Suprapubic skin (tissue), 4 donors: ENCODE data around the gene DMXL2. TPM values are rescaled to one million over a fixed set of nuclear protein-coding genes. Genes with fewer than 3 reads are reported as not detected.

Experiments
- DNase-seq, 2 donors: peaks; one replicate each; pipeline ENCODE4 v3.0.0-alpha.2; 2019; ENCODE audit warnings: low spot score in 2 of 2
- H3K27ac ChIP-seq: fragments of 200-600 bp; sonication (generic); one replicate; pipeline ENCODE4 v1.5.1; 2019
- H3K27me3 ChIP-seq: fragments of 200-600 bp; sonication (generic); one replicate; pipeline ENCODE4 v1.5.1; 2019
- H3K36me3 ChIP-seq: fragments of 200-600 bp; sonication (generic); one replicate; pipeline ENCODE4 v1.5.1; 2019
- H3K4me1 ChIP-seq: fragments of 200-600 bp; sonication (generic); one replicate; pipeline ENCODE4 v1.5.1; 2019
- H3K4me3 ChIP-seq: fragments of 200-600 bp; sonication (generic); one replicate; pipeline ENCODE4 v1.5.1; 2019; ENCODE audit warnings: mild to moderate bottlenecking
- H3K9me3 ChIP-seq: fragments of 200-600 bp; sonication (generic); one replicate; pipeline ENCODE4 v1.5.1; 2019
- EP300 ChIP-seq: sonication (generic); formaldehyde crosslinking; IDR thresholded peaks from one replicate; pipeline ENCODE4 v1.6.1; 2017; ENCODE audit warnings: antibody characterized with exemption
- POLR2A ChIP-seq, 2 donors: fragments of 450-650 bp; IDR thresholded peaks; one replicate each; pipeline ENCODE4 v1.6.1; 2017; ENCODE audit warnings: antibody characterized with exemption in 2 of 2, mild to moderate bottlenecking in 2 of 2, moderate library complexity in 2 of 2
- POLR2AphosphoS5 ChIP-seq, 3 donors: sonication (generic); formaldehyde crosslinking; IDR thresholded peaks; one replicate each; pipeline ENCODE4 v1.6.1; 2017; ENCODE audit warnings: antibody characterized with exemption in 3 of 3
- WGBS: methylation state at CpG from one replicate; pipeline ENCODE4 v1.1.5; 2018; 5-methylcytosine and 5-hydroxymethylcytosine counted together
- total RNA-seq, 4 donors: library from RNA; depleted of rRNA; stranded (reverse); fragments of >200 nt; gene quantifications; one replicate each; pipeline ENCODE4 v1.1.0, GENCODE V29; 2016
- TF ChIP-seq, protein P1 (sequence below), 2 donors: fragments of 200-600 bp in 1 of 2; fragments of 450-650 bp in 1 of 2; sonication (generic) in 1 of 2; IDR thresholded peaks; one replicate each; pipeline ENCODE4 v1.5.1; 2016 to 2019; ENCODE audit warnings: antibody characterized with exemption in 2 of 2, mild to moderate bottlenecking in 1 of 2, moderate library complexity in 1 of 2

DMXL2 gene
- total RNA-seq, 4 donors from 2014 or later = 4.1 to 32.9 (median 8.3) TPM

DNA sequence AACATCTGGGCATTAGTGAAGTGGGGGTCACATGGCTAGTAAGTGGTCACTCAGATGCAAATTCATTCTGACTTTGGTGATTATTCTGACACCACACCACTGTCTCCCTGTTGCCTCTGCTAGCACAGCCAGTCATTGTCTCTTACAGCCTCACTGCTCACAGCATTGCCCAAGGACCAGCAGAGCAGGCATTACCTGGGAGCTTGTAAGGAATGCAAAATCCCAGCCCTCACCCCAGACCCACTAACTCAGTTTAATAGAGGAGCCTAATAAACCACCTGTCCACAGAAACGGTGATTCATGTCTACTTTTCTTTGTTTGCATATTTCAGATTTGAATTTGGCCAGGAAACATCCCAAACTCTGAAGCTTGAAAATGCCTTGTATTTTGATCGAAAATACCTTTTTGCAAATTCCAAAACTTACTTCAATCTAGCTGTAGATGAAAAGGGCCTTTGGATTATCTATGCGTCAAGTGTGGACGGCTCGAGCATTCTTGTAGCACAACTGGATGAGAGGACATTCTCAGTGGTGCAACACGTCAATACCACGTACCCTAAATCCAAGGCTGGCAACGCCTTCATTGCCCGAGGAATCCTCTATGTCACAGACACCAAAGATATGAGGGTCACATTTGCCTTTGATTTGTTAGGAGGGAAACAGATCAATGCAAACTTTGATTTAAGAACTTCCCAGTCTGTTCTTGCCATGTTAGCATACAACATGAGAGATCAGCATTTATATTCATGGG, 218.4 kb downstream of the DMXL2 start:
- no peak for DNase-seq
- Histone ChIP-seq H3K27ac (no peak overlapping the region), H3K4me1 (no peaks in the 10 kb centered on the region), H3K9me3 (no peaks in the 10 kb centered on the region), H3K4me3 (no peak overlapping the region), H3K27me3 (no peaks in the 10 kb centered on the region), H3K36me3 (no peaks in the 10 kb centered on the region)
- WGBS = 82% methylated on average over 9 of the region's 9 CpGs
- TF ChIP-seq POLR2A (IDR thresholded peaks at IDR 0.05) = no peak
- TF ChIP-seq, protein P1, sequence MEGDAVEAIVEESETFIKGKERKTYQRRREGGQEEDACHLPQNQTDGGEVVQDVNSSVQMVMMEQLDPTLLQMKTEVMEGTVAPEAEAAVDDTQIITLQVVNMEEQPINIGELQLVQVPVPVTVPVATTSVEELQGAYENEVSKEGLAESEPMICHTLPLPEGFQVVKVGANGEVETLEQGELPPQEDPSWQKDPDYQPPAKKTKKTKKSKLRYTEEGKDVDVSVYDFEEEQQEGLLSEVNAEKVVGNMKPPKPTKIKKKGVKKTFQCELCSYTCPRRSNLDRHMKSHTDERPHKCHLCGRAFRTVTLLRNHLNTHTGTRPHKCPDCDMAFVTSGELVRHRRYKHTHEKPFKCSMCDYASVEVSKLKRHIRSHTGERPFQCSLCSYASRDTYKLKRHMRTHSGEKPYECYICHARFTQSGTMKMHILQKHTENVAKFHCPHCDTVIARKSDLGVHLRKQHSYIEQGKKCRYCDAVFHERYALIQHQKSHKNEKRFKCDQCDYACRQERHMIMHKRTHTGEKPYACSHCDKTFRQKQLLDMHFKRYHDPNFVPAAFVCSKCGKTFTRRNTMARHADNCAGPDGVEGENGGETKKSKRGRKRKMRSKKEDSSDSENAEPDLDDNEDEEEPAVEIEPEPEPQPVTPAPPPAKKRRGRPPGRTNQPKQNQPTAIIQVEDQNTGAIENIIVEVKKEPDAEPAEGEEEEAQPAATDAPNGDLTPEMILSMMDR (IDR thresholded peaks at IDR 0.05) = no peak
- no peak for TF ChIP-seq EP300
- no peak for TF ChIP-seq POLR2AphosphoS5 (IDR thresholded peaks at IDR 0.05)

DNA sequence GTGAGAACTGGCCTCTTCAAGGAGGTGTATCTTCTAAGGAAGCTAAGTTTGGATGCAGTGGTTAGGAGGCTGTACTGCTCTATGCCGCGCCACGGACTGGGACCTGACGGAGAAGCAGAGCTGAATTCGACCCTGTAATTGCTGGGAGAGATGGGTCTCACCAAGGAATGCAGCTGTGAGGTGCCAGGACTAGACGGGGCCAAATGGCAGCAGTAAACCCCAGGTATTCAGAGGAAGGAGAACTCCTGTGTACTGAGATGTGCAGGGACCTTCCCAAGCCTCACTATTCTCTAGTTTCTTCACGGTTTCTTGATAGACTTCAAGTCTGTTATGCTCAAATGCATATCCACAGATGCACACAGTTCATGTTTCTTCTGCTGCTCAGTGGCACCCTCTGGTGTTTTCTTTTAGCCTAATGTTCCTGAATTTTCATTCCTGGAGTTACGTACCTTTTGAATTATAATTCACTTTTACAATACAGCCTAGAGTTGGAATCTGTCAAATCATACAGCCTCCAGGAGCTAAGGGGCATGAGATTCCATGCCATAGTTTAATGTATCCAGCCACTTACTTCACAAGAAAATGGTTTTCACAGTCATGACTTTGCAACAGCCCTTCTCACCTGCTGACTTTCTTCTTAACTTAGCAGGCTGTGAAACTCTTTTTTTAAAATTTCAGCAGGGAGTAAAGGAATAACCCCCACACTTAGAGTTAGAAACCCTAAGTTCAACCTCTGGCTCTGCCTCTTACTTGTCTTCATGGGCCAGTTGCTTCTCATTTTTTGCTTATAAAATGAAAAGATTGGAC, 219.3 kb downstream of the DMXL2 start:
- H3K36me3 ChIP-seq = no peaks in the 10 kb centered on the region
- TF ChIP-seq POLR2A (IDR thresholded peaks at IDR 0.05) (no peak), POLR2AphosphoS5 (IDR thresholded peaks at IDR 0.05) (no peak)
- TF ChIP-seq, protein P1 (IDR thresholded peaks at IDR 0.05) = peak in 1 of 2 donors; percentile 33
- H3K4me3 ChIP-seq = no peak overlapping the region
- H3K4me1 ChIP-seq = no peaks in the 10 kb centered on the region
- H3K9me3 ChIP-seq = no peaks in the 10 kb centered on the region
- no peak overlapping the region for H3K27ac ChIP-seq
- no peaks in the 10 kb centered on the region for H3K27me3 ChIP-seq
- WGBS = 64% methylated on average over 7 of the region's 8 CpGs
- no peak for DNase-seq

DNA sequence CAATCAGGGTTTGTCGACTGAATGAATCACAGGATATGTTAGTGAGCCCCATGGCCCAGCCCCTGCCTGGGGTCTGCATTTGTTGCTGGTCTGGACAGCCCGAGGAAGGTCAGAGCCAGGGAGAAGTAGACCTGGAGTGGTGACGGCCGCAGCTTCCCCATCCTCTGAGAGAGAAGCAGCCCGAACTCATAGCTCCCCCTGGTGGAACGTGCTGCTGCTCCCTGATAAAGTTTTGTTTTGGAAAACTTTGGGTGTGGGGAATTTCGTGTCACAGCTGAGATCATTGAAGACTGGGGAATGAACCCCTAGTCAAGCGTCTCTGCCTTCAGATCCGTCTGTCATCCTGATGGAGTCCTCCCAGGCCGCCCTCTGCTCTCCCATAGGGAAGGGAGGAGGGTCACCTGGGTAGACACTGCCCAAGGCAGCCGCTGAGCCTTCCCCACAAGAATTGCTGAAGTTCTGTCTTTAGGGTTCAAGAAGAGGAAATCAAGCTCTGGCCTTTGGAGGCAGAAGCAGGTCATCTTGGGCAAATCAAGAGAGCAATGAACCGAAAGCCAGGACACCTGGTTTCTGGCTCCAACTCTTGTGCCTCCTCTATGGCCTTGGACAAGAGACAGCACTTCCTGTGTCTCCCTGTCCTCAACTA, 220.6 kb downstream of the DMXL2 start:
- Histone ChIP-seq H3K36me3 (no peaks in the 10 kb centered on the region), H3K27me3 (no peaks in the 10 kb centered on the region), H3K4me1 (no peaks in the 10 kb centered on the region), H3K27ac (no peak overlapping the region), H3K9me3 (no peaks in the 10 kb centered on the region), H3K4me3 (no peak overlapping the region)
- TF ChIP-seq, protein P1 (IDR thresholded peaks at IDR 0.05) = peak in 1 of 2 donors; percentile 48
- TF ChIP-seq EP300 (no peak), POLR2A (IDR thresholded peaks at IDR 0.05) (no peak), POLR2AphosphoS5 (IDR thresholded peaks at IDR 0.05) (no peak)
- no peak for DNase-seq
- 39% methylated on average over 12 of the region's 12 CpGs for WGBS

DNA sequence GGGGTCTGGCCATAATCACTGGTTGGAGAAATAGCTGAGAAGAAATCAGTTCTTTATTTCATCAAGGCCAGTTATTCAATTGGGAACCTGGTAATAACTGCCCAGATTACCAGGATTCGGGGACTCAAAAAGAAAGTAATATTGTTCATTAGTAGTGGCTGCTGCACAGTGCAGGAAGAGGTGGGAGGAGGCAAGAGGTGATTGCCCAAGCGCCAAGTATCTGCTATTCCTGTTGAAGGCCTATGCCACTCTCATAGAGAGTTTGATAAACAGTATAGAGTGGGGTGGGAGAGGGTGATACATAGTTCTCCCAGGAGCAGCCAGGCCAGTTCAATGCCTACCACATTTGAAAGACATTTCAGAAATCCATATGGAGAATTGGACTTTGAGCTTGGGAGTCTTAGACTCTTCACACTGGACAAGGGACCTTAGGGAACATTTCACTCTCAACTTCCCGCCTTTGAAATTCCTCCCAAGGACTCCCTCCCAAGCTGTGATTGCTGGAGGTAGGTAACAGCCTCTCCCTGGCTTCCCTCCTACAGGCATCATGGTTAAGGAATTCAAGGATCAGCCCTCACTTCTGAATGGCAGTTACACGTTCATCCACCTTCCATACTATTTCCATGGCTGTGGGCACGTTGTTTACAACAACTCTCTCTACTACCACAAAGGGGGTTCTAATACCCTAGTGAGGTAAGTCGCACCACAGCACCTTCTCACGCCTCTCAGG, 221.4 kb downstream of the DMXL2 start:
- no peak overlapping the region for H3K27ac ChIP-seq
- no peak overlapping the region for H3K4me3 ChIP-seq
- no peaks in the 10 kb centered on the region for H3K27me3 ChIP-seq
- no peaks in the 10 kb centered on the region for H3K9me3 ChIP-seq
- no peaks in the 10 kb centered on the region for H3K36me3 ChIP-seq
- no peak for DNase-seq
- no peaks in the 10 kb centered on the region for H3K4me1 ChIP-seq
- TF ChIP-seq EP300 (no peak), POLR2AphosphoS5 (IDR thresholded peaks at IDR 0.05) (no peak), POLR2A (IDR thresholded peaks at IDR 0.05) (no peak)
- TF ChIP-seq, protein P1 (IDR thresholded peaks at IDR 0.05) = no peak
- 95% methylated on average over 7 of the region's 7 CpGs for WGBS
